HT1080 (cell line): ENCODE data around the gene TPRN. TPM values are rescaled to one million over a fixed set of nuclear protein-coding genes. Genes with fewer than 3 reads are reported as not detected.
"Not testable (repeated sequence)": the region's sequence is repeated elsewhere in the genome, so short reads cannot be mapped to it uniquely, and the experiment has no call there.

Source experiments
- DNase-seq: peaks from one replicate; pipeline ENCODE4 v3.0.0-alpha.2; 2015; ENCODE audit warnings: low read depth
- polyA plus RNA-seq, 2 experiments: library from polyadenylated mRNA; depleted of rRNA; stranded (reverse); fragments of >200 nt; gene quantifications; 2 replicates each; pipeline ENCODE4 v1.2.3, GENCODE V29; 2015
- total RNA-seq: library from RNA; depleted of rRNA; stranded (reverse); fragments of >200 nt; shearing (Covaris generic); gene quantifications from 2 replicates; pipeline ENCODE4 v1.2.3, GENCODE V29; 2014; rRNA removed

Gene TPRN, protein sequence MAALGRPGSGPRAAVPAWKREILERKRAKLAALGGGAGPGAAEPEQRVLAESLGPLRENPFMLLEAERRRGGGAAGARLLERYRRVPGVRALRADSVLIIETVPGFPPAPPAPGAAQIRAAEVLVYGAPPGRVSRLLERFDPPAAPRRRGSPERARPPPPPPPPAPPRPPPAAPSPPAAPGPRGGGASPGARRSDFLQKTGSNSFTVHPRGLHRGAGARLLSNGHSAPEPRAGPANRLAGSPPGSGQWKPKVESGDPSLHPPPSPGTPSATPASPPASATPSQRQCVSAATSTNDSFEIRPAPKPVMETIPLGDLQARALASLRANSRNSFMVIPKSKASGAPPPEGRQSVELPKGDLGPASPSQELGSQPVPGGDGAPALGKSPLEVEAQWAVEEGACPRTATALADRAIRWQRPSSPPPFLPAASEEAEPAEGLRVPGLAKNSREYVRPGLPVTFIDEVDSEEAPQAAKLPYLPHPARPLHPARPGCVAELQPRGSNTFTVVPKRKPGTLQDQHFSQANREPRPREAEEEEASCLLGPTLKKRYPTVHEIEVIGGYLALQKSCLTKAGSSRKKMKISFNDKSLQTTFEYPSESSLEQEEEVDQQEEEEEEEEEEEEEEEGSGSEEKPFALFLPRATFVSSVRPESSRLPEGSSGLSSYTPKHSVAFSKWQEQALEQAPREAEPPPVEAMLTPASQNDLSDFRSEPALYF
- total RNA-seq: 12.0 and 13.6 TPM in 2 replicates
- 6.2 and 7.2 TPM in 2 replicates for polyA plus RNA-seq (2015; cell fraction: cytosol; rRNA removed)
- 12.4 and 16.2 TPM in 2 replicates for polyA plus RNA-seq (2015; cell fraction: nucleus; rRNA removed)

- peak; percentile 99 for DNase-seq
Measured at GRCh38 chr9:137200311-137201204, at the start of gene TPRN. TPRN (minus strand) TSS chr9:137200741; CDS start chr9:137200711, 30 bp downstream.

GRCh38 chr9:137247916-137248175 lies 47.3 kb upstream of the TPRN start:
- no peak for DNase-seq

DNA sequence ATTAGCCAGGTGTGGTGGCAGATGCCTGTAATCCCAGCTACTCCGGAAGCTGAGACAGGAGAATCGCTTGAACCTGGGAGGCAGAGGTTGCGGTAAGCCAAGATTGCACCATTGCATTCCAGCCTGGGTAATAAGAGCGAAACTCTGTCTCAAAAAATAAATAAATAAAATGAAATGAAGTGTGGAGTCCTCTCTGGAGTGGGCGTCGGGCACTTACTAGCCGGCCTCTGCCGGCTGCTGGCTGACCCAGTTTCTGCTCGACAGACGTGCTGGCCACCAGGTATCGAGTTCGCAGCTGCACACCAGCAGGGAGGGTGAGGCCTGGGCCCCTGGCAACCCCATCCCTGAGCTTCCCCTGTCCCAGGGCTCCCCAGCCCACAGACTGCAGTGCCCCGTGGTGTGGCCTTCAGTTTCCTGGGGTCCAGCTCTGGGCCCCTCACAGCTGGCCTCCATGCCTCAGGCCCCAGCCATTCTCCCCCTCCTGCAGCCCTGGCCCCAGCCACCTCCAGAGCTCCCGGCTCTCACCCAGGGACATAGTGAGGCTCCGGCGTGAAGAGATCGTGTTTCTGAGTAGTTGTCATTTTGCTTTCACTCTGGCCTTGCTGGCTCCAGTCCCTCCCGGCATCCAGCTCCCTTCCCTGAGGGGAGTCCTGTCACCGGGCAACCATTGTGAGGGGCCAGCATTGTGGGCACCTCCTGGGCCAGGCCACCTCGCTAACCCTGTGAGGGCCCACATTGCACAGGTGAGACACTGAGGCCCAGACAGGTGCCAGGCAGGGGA lies 46.8 kb upstream of the TPRN start:
- no peak for DNase-seq

GRCh38 chr9:137245450-137246421 lies 45.2 kb upstream of the TPRN start:
- no peak for DNase-seq

GRCh38 chr9:137244486-137245449 lies 44.2 kb upstream of the TPRN start:
- DNase-seq: no peak

DNA sequence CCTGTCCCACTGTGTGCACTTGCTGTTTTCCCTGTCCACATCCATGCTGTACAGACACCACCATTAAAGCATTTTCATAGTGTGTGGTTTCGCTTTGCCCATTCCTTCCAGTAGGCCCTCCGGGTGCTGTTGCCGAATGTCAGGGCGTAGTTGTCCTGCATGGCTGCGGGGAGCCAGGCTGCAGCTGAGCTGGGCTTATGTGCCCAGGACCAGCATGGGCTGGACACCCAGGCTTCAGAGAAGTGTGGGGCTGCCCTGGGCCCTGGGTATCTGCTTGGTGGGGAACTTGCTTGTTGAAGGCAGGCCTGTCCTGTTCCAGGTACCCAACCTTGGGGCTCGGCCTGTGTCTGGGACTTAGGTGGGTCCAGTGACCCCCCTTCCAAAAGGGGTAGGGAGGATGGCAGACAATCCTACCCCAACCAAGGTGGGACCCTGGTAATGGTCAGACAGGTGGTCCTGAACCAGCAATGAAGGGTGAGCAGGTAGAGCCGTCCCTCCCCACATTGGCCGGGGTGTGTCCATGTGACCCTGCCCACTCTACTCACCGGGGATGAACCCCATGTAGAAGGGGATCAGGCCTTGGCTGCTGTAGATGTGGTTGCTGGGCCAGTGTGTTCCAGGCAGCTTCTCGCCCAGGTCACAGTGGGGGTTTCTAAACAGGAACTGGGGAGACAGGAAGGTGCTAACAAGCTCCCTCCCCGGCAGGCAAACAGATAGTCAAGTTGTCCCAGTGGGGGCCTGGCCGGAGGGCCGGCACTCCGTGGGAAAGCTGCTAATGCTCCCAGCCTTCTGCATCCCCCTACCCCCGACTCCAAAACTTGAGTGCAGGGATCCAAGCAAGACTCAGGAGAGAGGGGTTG lies 43.3 kb upstream of the TPRN start:
- peak; percentile 52 for DNase-seq

GRCh38 chr9:137243266-137243625 lies 42.7 kb upstream of the TPRN start:
- DNase-seq: not testable (repeated sequence)

DNA sequence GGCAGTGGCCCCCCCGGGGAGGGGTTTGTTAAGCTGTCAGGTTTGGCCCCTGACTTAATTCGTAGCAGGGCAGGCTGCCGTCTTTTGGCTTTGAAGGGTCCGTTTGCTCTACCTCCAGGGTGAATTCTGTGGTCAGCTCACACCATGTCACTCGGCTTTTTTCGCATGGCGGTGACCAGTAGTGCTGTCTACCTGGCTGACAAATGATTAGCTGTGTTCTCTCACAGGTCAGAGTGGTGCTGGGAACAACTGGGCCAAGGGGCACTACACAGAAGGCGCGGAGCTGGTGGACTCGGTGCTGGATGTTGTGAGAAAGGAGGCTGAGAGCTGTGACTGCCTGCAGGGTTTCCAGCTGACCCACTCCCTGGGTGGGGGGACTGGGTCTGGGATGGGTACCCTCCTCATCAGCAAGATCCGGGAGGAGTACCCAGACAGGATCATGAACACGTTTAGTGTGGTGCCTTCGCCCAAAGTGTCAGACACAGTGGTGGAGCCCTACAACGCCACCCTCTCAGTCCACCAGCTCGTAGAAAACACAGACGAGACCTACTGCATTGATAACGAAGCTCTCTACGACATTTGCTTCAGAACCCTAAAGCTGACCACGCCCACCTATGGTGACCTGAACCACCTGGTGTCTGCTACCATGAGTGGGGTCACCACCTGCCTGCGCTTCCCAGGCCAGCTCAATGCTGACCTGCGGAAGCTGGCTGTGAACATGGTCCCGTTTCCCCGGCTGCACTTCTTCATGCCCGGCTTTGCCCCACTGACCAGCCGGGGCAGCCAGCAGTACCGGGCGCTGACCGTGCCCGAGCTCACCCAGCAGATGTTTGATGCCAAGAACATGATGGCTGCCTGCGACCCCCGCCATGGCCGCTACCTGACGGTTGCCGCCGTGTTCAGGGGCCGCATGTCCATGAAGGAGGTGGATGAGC lies 42.0 kb upstream of the TPRN start:
- no peak for DNase-seq

DNA sequence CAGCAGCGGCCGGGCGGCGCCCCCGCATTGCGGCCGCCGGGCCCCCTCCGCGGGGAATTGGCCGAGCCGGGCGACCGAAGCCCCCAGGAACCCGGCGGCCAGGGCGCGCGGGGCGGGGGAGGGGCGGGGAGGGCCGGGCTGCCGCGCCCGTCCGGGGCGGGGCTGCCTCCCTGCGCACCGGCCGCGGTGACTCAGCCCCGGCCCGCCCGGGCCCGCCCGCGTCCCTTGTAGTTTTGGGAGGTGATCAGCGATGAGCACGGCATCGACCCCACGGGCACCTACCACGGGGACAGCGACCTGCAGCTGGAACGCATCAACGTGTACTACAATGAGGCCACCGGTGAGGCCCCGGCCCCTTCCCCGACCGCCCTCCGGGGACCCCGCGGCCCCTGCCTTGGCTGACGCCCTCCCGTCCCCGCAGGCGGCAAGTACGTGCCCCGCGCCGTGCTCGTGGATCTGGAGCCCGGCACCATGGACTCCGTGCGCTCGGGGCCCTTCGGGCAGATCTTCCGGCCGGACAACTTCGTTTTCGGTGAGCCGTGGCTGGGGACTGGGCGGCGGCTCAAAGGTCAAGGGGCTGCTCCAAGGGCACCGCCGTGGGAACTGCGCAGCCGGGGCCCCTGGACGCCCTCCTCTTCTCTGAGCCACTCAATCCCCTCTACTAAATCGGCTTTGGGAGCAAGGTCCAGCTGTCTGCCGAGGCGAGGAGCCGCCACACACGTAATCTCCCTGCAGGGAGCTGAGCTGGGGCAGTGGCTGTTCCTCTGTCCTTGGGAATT lies 41.1 kb upstream of the TPRN start:
- DNase-seq: no peak

- DNase-seq: peak; percentile 100
Measured at GRCh38 chr9:137240841-137241489, 40.4 kb upstream of the TPRN start, which contains the start of gene TUBB4B. TUBB4B (plus strand) TSS chr9:137241287; CDS start chr9:137241361, 74 bp downstream.

- DNase-seq: peak; percentile 60
Measured at GRCh38 chr9:137240318-137240840, 39.8 kb upstream of the TPRN start.

- DNase-seq: not testable (repeated sequence)
Measured at GRCh38 chr9:137239541-137240200, 39.1 kb upstream of the TPRN start.

DNA sequence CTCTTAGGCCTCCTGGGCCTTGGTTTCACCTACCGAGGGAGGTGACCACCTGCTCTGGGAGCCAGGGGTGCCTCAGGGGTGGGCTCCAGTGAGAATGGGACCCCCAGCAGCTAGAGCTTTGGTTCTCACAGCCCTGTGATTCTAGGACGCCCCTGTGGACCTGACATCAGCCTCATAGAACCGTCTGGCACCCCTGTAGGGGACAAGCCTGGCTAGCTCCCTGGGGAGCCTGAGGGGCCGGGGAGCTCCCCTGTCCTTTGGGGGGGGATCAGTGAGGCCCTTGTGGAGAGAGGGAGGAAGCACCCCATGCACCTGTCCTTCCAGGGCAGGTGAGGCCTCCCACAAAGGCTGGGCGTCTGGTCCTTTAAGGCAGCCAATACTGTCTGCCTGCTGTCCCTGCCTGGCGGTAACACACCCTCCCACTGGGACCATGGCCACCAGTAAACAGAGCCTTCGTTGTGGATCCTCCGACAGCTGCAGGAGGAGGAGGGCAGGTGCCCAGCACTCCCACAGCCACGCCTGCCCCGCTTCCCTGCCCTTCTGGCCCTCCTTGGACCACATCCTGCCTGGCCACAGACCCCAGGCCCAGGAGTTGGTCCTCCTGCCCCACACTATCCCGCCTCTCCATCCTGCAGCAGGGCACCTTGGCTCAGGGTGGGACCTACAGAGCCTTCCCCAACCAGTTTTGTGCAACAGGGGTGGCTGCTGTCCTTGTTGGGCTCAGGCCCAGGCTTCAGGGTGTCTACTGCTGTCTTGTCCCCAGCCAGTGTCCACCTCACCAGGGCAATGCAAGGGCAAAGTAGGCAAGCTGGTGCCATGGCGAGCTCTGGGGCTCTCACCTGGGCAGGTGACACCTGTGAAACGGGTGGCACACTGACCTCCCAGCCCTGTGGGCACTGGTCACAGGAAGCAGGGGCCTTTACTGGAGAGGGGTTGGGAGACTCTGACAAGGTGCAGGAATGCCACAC lies 37.5 kb upstream of the TPRN start:
- no peak for DNase-seq
